Stimulated activated CD4-positive, alpha-beta T cell treated with anti-CD3 and anti-CD28 coated beads, Interleukin-4, amount 100 ng/mL, for 1 hour (primary cell): ENCODE results near the gene ZFAND3.
"Not testable (repeated sequence)": the region's sequence is repeated elsewhere in the genome, so short reads cannot be mapped to it uniquely, and the experiment has no call there.

Source experiments
- DNase-seq: peaks from one replicate; pipeline ENCODE4 v3.0.0-alpha.2; 2020

ZFAND3 gene

DNA sequence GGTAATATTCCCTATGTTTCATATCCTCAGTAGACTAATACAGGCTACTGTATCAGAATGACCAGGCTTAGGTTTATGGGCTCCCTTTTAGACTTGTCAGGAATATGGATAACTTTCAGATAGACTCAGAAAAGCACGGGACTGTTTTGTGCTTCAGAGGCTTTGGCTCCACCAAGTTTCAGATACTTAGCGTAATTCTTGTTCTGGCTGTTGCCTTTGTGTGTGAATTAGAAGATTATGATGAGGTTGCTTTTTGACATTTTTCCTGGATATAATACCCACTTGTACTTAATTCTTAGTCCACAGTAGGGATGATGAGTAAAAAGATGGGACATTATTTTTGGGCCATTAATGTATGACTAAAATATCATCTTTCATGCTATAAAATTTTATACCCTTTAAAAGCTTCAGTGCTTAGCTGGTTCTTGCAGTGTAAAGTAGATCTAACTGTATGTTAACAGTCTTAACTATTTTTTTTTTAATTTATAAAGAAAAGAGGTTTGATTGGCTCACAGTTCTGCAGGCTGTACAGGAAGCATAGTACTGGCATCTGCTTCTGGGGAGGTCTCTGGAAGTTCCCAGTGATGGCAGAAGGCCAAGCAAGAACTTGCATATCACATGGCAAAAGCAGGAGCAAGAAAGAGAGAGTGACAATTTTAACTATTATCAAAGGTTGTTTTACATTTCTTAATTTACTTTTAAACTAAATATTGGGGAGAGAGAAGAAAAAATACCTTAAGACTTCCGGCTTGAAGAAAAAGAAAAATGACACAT lies 120.7 kb downstream of the ZFAND3 start:
- DNase-seq = no peak

DNA sequence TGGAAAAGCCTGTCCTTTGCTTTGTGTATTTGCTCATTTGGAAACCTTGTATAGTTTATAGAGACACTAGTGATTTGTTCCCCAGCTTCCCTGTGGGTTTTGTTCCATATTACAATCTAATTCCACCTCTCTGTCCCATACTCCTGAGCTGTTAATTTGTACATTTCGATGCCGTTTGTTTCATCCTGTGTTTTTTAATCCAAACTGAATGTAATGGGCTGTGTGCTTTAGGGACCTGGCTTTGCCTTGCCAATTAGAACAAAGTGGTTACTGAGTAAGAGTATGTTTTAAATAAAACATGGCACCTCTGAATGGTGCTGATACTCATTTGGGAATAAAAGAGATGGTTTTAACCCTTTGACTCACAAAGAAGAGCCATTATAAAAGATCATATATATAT lies 122.3 kb downstream of the ZFAND3 start:
- DNase-seq = no peak

DNA sequence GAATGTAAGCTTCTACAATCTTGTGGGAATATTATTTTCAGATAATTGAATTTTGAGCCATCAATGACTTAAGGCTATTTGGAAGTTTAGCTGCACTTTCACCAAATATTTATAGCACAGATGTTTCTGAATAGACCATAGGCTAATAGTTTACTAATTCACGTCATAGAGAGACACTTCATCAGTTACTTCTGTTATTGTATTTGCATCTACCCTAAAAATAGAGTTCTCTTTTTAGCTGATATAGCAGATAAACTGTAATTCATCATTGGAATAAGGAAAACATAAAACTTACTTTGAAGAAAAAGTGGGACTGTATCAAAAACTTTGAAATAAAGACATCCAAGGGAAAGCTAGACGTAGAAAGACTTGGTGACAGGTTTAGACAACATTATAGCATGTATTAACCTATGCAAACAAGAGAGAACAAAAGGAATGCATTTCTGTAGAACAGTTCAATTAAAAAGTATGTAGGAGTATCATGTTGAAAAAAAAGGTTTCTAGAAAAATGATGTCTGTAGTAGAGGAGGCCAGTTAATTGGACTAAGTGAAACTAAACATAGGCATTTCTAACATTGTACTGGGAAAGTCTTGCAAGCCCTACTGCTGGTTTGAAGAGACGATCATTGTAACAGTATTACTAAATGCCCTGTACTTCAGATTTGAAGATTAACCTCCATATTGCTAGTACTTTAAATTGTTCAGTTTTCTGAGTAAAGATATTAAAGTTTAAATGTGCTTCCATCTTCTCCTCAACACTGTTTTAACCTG lies 123.3 kb downstream of the ZFAND3 start:
- DNase-seq = no peak

DNA sequence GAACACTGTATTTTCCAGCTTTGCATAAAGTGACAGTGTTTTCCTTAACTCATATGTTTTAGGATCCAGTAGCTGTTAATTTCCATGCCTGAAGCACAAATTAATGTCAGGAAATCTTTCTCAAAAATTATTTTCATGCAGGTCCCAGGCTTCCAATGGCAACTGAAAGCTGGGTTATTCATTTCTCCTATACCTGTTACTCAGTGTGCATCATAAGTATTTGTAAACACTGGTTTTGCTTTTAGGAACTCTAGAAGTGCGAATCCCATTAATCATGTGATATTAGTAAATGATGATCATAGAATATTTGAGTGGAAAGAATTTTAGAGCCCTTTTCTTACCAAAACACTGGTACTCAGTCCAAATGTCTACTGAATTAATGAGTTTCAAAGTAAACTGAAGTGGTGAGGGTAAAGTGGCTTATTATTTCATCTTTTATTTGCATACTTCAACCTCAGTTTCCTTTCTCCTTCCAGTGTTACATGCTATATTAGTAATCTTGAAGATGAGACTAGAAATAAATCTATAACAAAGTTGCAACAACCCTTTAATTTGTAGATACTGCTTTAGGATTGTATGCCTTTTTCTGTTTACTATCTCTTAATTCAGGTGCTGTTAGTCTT lies 124.0 kb downstream of the ZFAND3 start:
- no peak for DNase-seq

DNA sequence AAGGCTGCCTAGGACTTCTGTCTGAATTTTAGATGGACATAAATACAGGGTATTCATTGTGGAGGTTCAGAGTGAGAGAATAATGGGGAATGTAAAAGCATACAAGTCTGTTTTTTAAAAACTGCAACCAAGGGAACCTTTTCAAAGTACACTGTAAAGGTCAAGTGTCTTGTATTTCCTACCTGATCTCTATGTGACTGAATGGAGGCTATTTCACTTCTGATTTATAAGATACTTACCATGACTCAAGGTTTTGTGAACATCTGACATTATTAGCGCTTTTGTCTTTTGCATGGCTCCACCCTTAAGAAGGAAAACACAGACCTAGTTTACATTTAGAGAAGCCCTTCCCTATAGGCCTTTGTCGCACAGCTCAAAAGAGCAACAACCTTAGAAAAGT lies 126.5 kb downstream of the ZFAND3 start:
- DNase-seq = no peak

DNA sequence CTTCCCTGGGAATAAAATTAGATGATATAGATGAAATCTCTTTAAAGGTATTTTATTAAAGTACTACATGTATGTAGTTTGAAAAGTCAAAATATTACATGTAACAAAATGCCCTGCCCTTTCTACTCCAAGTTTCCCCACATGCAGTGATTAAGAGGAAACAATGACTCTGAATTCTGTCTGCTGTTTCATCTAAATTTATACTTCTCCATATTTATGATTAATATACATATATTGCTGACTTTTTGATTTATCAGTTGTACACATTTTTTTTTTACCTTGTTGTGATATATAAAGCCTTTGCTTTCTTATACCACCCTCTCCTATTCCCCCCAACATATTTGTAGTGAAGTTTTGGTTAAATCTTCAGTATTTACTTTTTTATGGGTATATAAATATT lies 127.9 kb downstream of the ZFAND3 start:
- DNase-seq = no peak

DNA sequence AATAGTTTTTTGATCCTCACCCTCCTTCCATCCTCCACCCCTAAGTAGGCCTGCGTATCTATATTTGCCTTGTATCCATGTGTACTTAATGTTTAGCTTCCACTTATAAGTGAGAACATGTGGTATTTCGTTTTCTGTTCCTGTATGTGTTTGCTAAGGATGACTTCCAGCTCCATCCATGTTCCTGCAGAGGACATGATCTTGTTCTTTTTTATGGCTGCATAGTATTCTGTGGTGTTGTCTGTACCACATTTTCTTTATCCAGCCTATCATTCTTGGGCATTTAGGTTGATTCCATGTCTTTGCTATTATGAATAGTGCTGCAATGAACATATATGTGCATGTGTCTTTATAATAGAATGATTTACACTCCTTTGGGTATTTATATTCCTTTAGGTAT lies 129.1 kb downstream of the ZFAND3 start:
- not testable (repeated sequence) for DNase-seq

DNA sequence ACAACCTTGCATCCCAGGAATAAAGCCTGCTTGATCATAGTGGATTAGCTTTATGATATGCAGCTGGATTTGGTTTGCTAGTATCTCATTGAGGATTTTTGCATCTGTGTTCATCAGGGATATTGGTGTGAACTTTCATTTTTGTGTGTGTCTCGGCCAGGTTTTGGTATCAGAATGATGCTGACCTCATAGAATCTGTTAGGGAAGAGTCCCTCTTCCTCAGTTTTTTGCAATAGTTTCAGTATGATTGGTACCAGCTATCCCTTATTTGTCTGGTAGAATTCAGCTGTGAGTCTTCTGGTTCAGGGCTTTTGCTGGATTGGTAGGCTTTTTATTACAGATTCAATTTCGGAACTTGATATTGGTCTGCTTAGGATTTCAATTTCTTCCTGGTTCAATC lies 132.5 kb downstream of the ZFAND3 start:
- no peak for DNase-seq

DNA sequence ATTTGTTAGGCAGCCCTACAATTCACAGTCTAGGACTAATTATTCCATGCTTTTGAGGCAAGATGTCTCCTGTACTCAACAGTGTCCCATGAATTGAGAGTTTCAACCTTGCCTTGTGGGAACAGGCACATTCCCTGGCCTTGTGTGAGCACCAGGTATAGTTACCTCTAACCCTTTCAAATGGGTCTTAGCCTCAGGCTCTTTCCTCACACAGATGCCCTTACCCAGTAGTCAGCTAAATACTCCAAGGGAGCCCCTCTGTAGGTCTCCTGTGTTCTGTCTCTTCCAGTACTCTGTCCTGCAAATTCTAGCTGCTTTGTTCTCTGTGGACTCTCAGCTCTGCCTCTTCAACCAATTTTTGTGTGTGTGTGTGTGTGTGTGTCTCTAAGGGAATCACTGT lies 135.3 kb downstream of the ZFAND3 start:
- no peak for DNase-seq

DNA sequence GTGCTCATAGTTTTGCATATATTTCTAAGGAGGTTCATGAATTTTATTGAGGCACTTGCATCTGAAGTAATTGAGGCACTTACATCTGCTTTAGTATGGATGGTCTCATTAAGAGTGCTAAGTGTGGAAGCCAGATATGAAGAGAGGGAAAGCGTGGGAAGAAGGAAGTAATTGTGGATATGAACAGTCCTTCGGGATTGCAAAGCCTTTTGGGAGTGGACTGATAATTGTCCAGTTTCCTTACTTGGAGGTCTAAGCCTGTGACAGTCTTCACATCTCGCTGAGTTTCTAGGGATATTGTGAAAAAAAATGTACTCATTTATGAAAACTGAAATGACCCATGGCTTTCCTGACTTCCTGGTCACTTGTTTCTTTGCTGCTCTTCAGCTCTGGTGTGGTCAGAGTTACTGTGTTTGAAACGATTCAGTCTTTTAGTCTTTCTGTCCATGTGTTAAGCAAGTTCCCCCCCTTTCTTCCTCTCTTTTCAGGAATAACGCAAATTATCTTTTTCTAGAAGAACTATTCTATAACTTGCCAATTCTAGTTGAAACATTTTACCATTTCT lies 137.3 kb downstream of the ZFAND3 start:
- no peak for DNase-seq

DNA sequence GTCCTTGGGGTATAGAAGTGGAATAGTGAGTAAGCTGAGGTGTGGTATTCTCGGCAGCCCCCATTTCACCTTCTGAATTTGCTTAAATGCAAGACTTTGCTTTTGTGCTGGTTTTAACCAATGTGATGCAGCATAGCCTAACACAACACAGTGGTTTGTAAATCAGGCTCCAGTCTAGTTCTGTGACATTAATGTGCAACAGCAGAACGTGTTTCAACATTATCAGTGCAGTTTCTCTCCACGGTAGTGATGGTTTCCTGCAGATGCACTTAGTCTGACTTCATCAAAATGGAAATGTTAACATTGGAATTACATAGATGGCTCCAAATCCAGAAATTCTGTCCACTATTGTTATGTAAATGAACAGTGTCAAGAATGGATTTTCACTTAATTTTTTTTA lies 139.5 kb downstream of the ZFAND3 start:
- no peak for DNase-seq

DNA sequence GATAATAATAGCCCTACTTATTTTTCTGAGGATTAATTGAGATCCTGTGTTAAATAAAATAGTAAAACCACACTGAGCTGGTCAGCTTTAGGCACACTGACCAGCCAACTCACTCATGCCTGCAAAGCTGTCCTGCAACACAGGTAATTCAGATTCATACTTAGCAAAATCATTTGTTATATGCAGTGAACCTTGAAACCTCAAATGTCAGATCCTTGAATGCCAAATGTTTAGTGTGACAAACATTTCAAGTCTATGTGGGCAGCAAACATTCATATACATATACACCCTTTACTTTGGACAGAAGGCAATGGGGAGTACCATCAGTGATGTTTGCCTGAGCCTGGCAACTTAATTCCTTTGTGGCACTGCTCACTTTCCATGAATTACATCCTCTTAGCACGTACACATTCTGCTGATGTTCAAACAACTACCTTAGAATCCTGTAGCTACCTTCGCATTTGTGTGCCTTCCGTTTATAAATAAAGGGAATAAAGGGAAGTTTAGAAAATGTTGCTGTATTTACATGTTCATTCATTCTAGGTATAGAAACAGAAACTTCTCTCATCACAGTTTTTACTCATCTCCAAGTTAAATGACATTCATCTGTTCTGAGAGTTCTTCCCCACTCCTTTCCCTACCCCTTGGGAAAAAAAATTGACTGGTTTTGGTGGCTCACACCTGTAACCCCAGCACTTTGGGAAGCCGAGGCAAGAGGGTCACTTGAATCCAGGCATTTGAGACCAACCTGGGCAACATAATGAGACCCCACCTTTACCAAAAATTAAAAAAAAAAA lies 140.8 kb downstream of the ZFAND3 start:
- DNase-seq = no peak

DNA sequence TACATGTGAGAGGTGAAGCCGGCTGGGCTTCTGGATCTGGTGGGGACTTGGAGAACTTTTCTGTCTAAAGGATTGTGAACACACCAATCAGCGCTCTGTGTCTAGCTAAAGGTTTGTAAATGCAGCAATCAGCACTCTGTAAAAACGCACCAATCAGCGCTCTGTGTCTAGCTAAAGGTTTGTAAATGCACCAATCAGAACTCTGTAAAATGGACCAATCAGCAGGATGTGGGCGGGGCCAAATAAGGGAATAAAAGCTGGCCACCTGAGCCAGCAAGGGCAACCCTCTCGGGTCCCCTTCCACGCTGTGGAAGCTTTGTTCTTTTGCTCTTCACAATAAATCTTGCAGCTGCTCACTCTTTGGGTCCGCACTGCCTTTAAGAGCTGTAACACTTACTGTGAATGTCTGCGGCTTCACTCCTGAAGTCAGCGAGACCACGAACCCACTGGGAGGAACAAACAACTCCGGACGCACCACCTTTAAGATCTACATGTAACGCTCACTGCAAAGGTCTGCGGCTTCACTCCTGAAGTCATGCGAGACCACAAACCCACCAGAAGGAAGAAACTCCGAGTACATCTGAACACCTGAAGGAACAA lies 143.1 kb downstream of the ZFAND3 start:
- DNase-seq = not testable (repeated sequence)

DNA sequence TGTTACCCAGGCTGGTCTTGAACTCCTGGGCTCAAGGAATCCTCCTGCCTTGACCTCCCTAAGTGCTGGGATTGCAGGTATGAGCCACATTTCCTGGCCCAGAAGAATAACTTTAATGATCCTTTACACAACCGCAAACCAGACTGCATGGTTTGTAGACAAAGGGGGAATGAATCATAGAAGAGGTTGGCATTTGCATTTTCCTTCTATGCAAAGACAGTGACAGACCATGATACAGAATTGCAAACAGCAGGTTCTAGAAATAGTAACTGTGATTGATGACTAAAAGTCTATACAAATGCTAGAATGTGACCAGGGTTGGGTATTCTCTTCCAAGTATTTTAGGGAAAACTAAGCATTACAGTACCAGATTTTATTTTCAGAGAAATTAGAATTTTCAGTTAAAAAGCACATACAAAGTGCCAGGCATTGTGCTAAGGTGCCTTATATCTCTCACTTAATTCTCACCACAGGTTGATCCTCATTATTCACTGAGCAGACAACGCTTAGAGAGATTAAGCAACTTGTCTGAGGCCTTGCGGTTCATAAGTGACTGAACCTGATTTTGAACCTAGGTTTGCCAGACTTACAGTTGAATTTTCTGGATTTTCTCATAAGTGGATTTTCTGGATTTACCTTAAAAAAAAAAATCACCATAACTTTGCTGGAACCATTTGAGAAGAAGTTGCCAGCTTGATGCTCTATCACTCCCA lies 146.6 kb downstream of the ZFAND3 start:
- DNase-seq = no peak

DNA sequence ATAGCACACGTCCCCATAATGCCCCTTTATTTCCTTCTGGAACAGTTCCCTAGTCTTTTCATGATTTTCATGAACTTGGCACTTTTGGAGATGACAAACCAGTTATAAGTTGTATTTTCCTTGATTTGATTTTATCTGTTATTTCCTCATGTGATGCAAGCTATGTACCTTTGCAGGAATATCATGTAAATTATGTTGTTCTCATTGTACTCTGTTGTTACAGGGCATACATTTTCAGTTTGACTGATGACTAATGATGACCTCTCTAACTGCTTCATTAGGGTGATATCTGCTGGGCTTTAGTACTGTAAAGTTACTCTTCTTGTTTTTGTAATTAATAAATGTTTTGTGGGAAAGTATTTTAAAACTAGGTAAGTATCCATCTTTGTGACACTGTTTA lies 147.3 kb downstream of the ZFAND3 start:
- no peak for DNase-seq

DNA sequence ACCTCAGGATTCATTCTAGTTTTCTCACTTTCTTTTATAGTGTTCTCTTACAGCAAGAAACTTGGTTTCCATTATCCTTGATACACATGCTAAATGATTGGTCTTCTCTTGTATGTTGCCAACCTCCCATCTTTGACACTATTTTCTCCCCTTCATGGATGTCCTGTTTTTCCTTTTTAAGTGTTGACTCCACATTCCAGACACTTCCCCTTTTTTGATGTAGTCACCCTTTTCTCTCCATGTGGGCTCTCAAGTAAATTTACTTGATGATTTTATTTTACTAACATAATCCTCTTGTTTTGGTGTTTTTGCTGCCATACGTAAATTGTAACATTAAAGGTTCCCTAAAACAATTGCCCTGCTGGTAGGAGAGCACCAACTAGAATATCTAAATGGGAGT lies 148.1 kb downstream of the ZFAND3 start:
- DNase-seq = no peak

DNA sequence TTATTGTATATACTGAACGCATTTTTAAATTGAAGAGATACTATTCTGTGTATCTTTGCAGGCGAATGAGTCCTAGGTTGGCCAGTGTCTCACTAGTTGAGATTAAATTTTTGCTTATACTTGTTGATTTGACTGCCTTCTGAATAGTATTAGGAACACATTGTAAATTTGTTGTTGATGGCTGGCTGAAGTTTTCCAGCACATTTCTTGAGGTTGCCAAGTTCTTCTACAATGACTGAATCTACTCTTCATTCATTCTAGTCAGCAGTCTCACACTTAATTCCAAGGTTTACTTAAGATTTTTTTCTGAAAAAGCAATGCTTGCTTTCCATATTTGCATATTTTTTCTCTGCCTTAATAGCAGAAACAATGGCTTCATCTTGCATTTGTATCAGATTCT lies 151.7 kb downstream of the ZFAND3 start:
- DNase-seq = no peak

DNA sequence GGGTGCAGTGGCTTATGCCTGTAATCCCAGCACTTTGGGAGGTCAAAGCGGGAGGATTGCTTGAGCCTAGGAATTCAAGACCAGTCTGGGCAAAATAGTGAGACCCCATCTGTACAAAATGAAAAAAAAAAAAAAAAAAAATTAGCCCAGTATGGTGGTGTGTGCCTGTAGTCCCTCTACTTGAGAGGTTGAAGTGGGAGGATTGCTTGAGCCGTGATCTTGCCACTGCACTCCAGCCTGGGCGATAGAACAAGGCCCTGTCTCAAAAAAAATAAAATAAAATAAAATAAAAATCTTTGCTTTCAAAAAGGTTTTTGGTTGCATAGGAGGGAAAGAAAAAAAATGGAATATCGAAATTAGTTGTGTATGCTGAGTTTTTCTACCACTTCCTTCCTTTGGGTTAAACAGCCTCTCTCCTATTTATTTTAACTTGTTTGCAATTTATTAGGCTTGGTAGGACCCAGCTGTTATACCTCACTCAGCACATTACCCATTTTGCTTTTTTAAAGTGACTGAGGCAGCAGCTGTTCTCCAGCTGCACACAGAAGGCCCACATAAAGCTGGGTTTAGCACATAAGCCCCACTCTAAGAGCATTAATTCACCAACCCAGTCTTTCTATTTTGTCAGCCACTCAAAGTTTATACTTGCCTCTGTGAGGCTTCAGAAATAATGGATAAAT lies 152.3 kb downstream of the ZFAND3 start:
- DNase-seq = no peak

DNA sequence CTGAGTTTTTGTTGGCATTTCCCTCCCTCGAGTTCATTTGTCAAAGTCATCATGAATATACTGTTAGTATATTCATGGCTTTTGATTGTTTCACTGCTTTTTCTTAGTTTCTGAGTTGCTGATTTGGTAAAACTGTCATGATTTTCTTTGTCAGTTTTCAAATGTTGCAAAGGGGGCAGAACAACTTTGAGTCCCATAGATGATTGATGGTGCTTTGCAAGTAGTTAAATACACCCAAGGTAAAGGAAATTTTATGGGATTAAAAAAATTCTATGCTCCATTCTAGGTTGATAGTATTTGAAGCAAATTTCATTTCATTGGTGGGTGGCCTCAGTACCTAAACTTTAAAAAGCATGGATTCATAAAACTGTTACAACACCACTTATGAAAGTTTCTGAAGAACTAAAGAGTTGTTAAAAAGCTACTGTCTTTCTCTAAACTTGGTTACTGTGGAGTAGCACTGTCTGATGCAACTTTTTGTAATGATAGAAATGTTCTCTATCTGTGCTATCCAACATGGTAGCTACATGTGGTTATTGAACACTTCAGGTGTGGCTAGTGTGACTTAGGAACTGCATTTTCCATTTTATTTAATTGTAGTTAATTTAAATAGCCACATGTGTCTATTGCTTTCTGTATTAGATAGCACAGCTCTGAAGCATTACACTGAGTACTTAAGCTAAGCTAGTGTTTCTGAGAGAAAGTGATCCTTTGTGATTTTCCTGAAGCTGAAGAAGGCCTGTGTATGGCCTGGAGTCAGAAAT lies 153.6 kb downstream of the ZFAND3 start:
- DNase-seq = no peak

DNA sequence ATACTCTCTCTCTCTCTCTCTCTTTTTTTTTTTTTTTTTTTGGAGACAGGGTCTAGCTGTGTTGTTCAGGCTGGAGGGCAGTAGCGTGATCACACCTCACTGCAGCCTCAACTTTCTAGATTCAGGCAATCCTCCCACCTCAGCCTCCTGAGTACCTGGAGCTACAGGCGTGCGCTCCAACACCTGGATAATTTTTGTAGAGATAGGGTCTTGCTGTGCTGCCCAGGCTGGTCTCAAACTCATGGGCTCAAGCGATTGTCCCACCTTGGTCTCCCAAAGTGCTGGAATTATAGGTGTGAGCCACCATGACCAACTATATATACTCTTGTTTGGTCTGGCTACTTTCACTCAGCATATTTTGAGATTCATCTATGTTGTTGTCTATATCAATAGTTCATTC lies 154.9 kb downstream of the ZFAND3 start:
- no peak for DNase-seq
